ENCODE results near the gene TRIM52.
"Not testable (repeated sequence)": the region's sequence is repeated elsewhere in the genome, so short reads cannot be mapped to it uniquely, and the experiment has no call there.

Gene TRIM52

DNA sequence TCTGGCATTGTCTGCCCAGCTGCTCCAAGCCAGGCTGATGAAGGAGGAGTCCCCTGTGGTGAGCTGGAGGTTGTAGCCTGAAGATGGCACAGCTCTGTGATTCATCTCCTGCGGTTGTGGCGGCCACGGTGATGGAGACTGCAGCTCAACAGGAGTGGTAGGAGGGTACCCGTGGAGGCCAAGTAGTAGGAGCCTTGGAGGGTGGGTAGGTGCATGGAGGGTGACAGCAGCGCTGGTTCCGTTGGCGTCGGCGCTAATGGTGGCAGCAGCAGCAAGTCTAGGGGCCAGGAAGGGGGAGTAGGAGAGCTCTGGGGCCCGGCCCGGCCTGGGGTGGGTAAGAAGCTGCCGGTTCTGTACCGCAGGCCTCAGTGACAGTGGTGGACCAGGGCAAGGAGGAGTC lies 22.4 kb upstream of the TRIM52 start:
- H3K79me2 ChIP-seq (ENCODE audit: insufficient read depth, low read length) = no peaks in the 10 kb centered on the region
- TF ChIP-seq, protein P1, sequence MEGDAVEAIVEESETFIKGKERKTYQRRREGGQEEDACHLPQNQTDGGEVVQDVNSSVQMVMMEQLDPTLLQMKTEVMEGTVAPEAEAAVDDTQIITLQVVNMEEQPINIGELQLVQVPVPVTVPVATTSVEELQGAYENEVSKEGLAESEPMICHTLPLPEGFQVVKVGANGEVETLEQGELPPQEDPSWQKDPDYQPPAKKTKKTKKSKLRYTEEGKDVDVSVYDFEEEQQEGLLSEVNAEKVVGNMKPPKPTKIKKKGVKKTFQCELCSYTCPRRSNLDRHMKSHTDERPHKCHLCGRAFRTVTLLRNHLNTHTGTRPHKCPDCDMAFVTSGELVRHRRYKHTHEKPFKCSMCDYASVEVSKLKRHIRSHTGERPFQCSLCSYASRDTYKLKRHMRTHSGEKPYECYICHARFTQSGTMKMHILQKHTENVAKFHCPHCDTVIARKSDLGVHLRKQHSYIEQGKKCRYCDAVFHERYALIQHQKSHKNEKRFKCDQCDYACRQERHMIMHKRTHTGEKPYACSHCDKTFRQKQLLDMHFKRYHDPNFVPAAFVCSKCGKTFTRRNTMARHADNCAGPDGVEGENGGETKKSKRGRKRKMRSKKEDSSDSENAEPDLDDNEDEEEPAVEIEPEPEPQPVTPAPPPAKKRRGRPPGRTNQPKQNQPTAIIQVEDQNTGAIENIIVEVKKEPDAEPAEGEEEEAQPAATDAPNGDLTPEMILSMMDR (IDR thresholded peaks at IDR 0.05; ENCODE audit: low read length) = no peak
- no peak for TF ChIP-seq EZH2 (IDR thresholded peaks at IDR 0.05; ENCODE audit: borderline replicate concordance, low read length)
- no peaks in the 10 kb centered on the region for H3K9me3 ChIP-seq (ENCODE audit: low read length)
- H3K4me3 ChIP-seq (ENCODE audit: low read depth, low read length, poor library complexity, severe bottlenecking) = no peak overlapping the region
- H3F3A ChIP-seq (ENCODE audit: insufficient read depth, low read length) = no peaks in the 10 kb centered on the region
- H3K27ac ChIP-seq (ENCODE audit: low read depth, low read length, poor library complexity, severe bottlenecking) = no peak overlapping the region
- peaks cover 8% of the 10 kb centered on the region for H3K4me1 ChIP-seq (ENCODE audit: insufficient read depth, low read length, severe bottlenecking)
- H4K20me1 ChIP-seq (ENCODE audit: insufficient read depth, low read length) = no peaks in the 10 kb centered on the region
- H3K27me3 ChIP-seq (ENCODE audit: insufficient read depth, low read length) = no peaks in the 10 kb centered on the region; the same call in 1 of the 2 replicates
- no peak overlapping the region for H3K9ac ChIP-seq (ENCODE audit: low read length)
- no peak overlapping the region for H3K4me2 ChIP-seq (ENCODE audit: low read length)
- no peaks in the 10 kb centered on the region for H3K36me3 ChIP-seq (ENCODE audit: insufficient read depth, low read length)
- H2AFZ ChIP-seq (ENCODE audit: low read length) = no peak overlapping the region
- H3K9me2 ChIP-seq (ENCODE audit: low read depth, low read length) = no peaks in the 10 kb centered on the region

DNA sequence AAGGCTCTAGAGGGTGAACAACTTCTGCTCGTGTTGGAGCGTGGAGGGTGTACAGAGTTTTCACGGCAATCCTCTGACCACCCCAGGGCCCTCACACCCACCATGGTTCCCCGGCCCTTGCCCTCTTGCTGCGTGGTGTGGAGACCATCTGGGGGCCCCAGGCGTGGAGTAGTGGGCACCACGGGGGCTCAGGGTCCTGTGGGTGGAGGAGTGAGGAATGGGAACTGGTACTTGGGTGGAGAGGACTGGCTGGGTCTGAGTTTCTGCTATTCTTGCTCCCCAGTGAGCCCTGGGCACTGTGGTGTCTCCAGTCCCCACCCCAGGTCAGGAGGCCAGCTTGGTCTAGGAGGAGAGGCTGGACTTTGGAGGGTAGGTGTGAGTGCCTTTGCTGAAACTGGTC lies 21.9 kb upstream of the TRIM52 start:
- Histone ChIP-seq H3K27me3 (ENCODE audit: insufficient read depth, low read length) (no peaks in the 10 kb centered on the region; the same call in 1 of the 2 replicates), H3K9ac (ENCODE audit: low read length) (no peak overlapping the region), H3K79me2 (ENCODE audit: insufficient read depth, low read length) (no peaks in the 10 kb centered on the region), H3K9me3 (ENCODE audit: low read length) (no peaks in the 10 kb centered on the region), H3K4me3 (ENCODE audit: low read depth, low read length, poor library complexity, severe bottlenecking) (no peak overlapping the region), H3K36me3 (ENCODE audit: insufficient read depth, low read length) (no peaks in the 10 kb centered on the region), H3K27ac (ENCODE audit: low read depth, low read length, poor library complexity, severe bottlenecking) (no peak overlapping the region), H3F3A (ENCODE audit: insufficient read depth, low read length) (no peaks in the 10 kb centered on the region), H3K4me1 (ENCODE audit: insufficient read depth, low read length, severe bottlenecking) (peaks cover 8% of the 10 kb centered on the region), H2AFZ (ENCODE audit: low read length) (no peak overlapping the region), H4K20me1 (ENCODE audit: insufficient read depth, low read length) (no peaks in the 10 kb centered on the region), H3K4me2 (ENCODE audit: low read length) (no peak overlapping the region; the same call in 1 of the 2 replicates), H3K9me2 (ENCODE audit: low read depth, low read length) (no peaks in the 10 kb centered on the region)
- TF ChIP-seq, protein P1 (IDR thresholded peaks at IDR 0.05; ENCODE audit: low read length) = no peak
- TF ChIP-seq EZH2 (IDR thresholded peaks at IDR 0.05; ENCODE audit: borderline replicate concordance, low read length) = no peak

DNA sequence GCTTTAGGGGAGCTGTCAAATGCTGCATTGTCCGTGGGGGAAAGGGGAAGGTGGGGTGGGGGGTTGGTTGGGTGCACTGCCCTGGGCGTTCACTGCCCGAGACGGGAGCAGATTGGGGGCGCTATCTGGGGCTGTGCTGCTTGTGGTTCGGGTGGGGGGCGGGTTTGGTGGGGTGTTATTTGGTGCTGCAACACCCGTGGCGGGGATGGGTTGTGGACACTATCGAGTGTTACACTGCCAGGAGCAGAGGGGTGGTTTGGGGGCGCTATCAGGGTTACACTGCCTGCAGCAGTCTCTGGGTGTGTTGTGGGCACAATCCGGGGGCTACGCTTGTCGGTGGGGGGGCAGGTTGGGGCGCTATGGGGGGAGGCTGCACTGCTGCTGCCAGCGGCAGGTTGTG lies 21.5 kb upstream of the TRIM52 start:
- H3K27ac ChIP-seq (ENCODE audit: low read depth, low read length, poor library complexity, severe bottlenecking); H3K27me3 ChIP-seq (ENCODE audit: insufficient read depth, low read length); H3K36me3 ChIP-seq (ENCODE audit: insufficient read depth, low read length); H4K20me1 ChIP-seq (ENCODE audit: insufficient read depth, low read length); H3K79me2 ChIP-seq (ENCODE audit: insufficient read depth, low read length); H3K9ac ChIP-seq (ENCODE audit: low read length); H3K9me2 ChIP-seq (ENCODE audit: low read depth, low read length); H3F3A ChIP-seq (ENCODE audit: insufficient read depth, low read length); H3K9me3 ChIP-seq (ENCODE audit: low read length); H2AFZ ChIP-seq (ENCODE audit: low read length); H3K4me1 ChIP-seq (ENCODE audit: insufficient read depth, low read length, severe bottlenecking): not testable (repeated sequence)
- Histone ChIP-seq H3K4me2 (ENCODE audit: low read length) (peak overlapping the region; percentile 61; the same call in 1 of the 2 replicates), H3K4me3 (ENCODE audit: low read depth, low read length, poor library complexity, severe bottlenecking) (peak overlapping the region; percentile 63)

DNA sequence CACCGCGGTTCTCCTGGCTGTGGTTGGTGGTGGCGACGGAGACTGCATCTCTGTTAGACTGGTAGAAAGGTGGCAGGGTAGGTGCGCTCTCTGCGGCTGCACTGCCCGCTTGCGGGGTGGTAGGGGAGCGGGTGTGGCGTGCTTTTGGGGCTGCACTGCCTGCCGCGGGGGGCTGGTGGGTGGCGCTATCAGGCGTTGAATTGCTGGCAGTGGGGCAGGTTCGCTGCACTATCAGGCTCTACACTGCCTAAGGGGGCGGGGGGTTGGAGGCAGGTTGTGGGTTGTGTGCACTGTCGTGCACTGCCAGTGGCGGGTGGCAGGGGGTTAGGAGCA lies 21.0 kb upstream of the TRIM52 start:
- Histone ChIP-seq H2AFZ (ENCODE audit: low read length) (no peak overlapping the region), H3K36me3 (ENCODE audit: insufficient read depth, low read length) (no peaks in the 10 kb centered on the region), H3K4me1 (ENCODE audit: insufficient read depth, low read length, severe bottlenecking) (peaks cover 5% of the 10 kb centered on the region), H3F3A (ENCODE audit: insufficient read depth, low read length) (no peaks in the 10 kb centered on the region), H3K9ac (ENCODE audit: low read length) (peak overlapping the region; percentile 39; the same call in 1 of the 2 replicates), H3K79me2 (ENCODE audit: insufficient read depth, low read length) (no peaks in the 10 kb centered on the region), H3K27ac (ENCODE audit: low read depth, low read length, poor library complexity, severe bottlenecking) (no peak overlapping the region), H3K9me2 (ENCODE audit: low read depth, low read length) (no peaks in the 10 kb centered on the region), H4K20me1 (ENCODE audit: insufficient read depth, low read length) (no peaks in the 10 kb centered on the region), H3K9me3 (ENCODE audit: low read length) (no peaks in the 10 kb centered on the region), H3K4me2 (ENCODE audit: low read length) (peak overlapping the region; percentile 61; the same call in 1 of the 2 replicates), H3K4me3 (ENCODE audit: low read depth, low read length, poor library complexity, severe bottlenecking) (peak overlapping the region; percentile 63), H3K27me3 (ENCODE audit: insufficient read depth, low read length) (no peaks in the 10 kb centered on the region; the same call in 1 of the 2 replicates)
- TF ChIP-seq, protein P1 (IDR thresholded peaks at IDR 0.05; ENCODE audit: low read length) = no peak
- no peak for TF ChIP-seq EZH2 (IDR thresholded peaks at IDR 0.05; ENCODE audit: borderline replicate concordance, low read length)

Measured in OCI-LY1 (cell line).